Neural cell (in vitro differentiated cells): ENCODE results near the gene DLK2. TPM values are rescaled to one million over a fixed set of nuclear protein-coding genes. Genes with fewer than 3 reads are reported as not detected.

Experiments used
- H2AFZ ChIP-seq: fragments of 200-600, 300-800 bp; sonication (generic), shearing (Covaris generic); 2 replicates; pipeline ENCODE4 v1.6.0; 2014; ENCODE audit warnings: low read depth, mild to moderate bottlenecking, antibody characterized with exemption, low read length, moderate library complexity
- H3F3A ChIP-seq: fragments of 200-600 bp; shearing (Covaris generic); 2 replicates; pipeline ENCODE4 v1.6.1; 2016; ENCODE audit warnings: mild to moderate bottlenecking, moderate library complexity, mixed read lengths, antibody characterized with exemption, low read length; ENCODE audit not compliant: insufficient read depth, poor library complexity, severe bottlenecking
- H3K27ac ChIP-seq: fragments of 200-600, 300-800 bp; sonication (generic), shearing (Covaris generic); 2 replicates; pipeline ENCODE4 v1.5.1; 2014; ENCODE audit warnings: mild to moderate bottlenecking, low read length, moderate library complexity
- H3K27me3 ChIP-seq: fragments of 300-800, 200-600 bp; sonication (generic), shearing (Covaris generic); 2 replicates; pipeline ENCODE4 v1.6.0; 2014; ENCODE audit warnings: mild to moderate bottlenecking, low read depth, low read length, moderate library complexity; ENCODE audit not compliant: insufficient read depth
- H3K36me3 ChIP-seq: fragments of 300-800, 200-600 bp; sonication (generic), shearing (Covaris generic); 2 replicates; pipeline ENCODE4 v1.5.1; 2014; ENCODE audit warnings: mild to moderate bottlenecking, antibody characterized with exemption, low read length, moderate library complexity; ENCODE audit not compliant: insufficient read depth
- H3K4me2 ChIP-seq: fragments of 300-800, 200-600 bp; sonication (generic), shearing (Covaris generic); 2 replicates; pipeline ENCODE4 v1.6.0; 2014; ENCODE audit warnings: mild to moderate bottlenecking, low read length
- H3K4me3 ChIP-seq: fragments of 300-800, 200-600 bp; sonication (generic), shearing (Covaris generic); 2 replicates; pipeline ENCODE4 v1.5.1; 2014; ENCODE audit warnings: mild to moderate bottlenecking, low read length, moderate library complexity
- H3K79me2 ChIP-seq: fragments of 200-600 bp; shearing (Covaris generic); replicated peaks from 2 replicates; pipeline ENCODE4 v1.6.0; 2014; ENCODE audit warnings: mild to moderate bottlenecking, low read length, moderate library complexity; ENCODE audit not compliant: insufficient read depth
- H3K9ac ChIP-seq: fragments of 300-800, 200-600 bp; sonication (generic), shearing (Covaris generic); 2 replicates; pipeline ENCODE4 v1.6.1; 2016; ENCODE audit warnings: mild to moderate bottlenecking, low read length, mixed read lengths
- H3K9me2 ChIP-seq: fragments of 200-600 bp; shearing (Covaris generic); 2 replicates; pipeline ENCODE4 v1.6.1; 2016; ENCODE audit warnings: mild to moderate bottlenecking, low read length, mixed read lengths; ENCODE audit not compliant: insufficient read depth
- H3K9me3 ChIP-seq: fragments of 200-600, 300-800 bp; sonication (generic), shearing (Covaris generic); 2 replicates; pipeline ENCODE4 v1.6.1; 2016; ENCODE audit warnings: mild to moderate bottlenecking, mixed run types, low read length, moderate library complexity, mixed read lengths
- H4K20me1 ChIP-seq: fragments of 200-600 bp; shearing (Covaris generic); 2 replicates; pipeline ENCODE4 v1.6.1; 2016; ENCODE audit warnings: mild to moderate bottlenecking, mixed run types; ENCODE audit not compliant: insufficient read depth
- EP300 ChIP-seq: fragments of 450-650 bp; conservative IDR thresholded peaks from 2 replicates; pipeline ENCODE4 v1.6.1; 2014; ENCODE audit warnings: antibody characterized with exemption, mild to moderate bottlenecking, moderate library complexity; ENCODE audit not compliant: poor library complexity, severe bottlenecking
- EZH2 ChIP-seq: fragments of 200-600, 300-800 bp; shearing (Covaris generic), sonication (generic); IDR thresholded peaks from 2 replicates; pipeline ENCODE4 v1.6.1; 2014; ENCODE audit warnings: antibody characterized with exemption, low read length, borderline replicate concordance, mild to moderate bottlenecking; ENCODE audit not compliant: insufficient read depth, poor library complexity, severe bottlenecking
- MXI1 ChIP-seq: fragments of 450-650 bp; conservative IDR thresholded peaks from 2 replicates; pipeline ENCODE4 v1.6.1; 2014; ENCODE audit warnings: antibody characterized with exemption, mild to moderate bottlenecking; ENCODE audit not compliant: poor library complexity, severe bottlenecking
- POLR2AphosphoS5 ChIP-seq: IDR thresholded peaks from 2 replicates; pipeline ENCODE4 v1.6.1; 2012
- RAD21 ChIP-seq: fragments of 450-650 bp; conservative IDR thresholded peaks from 2 replicates; pipeline ENCODE4 v1.6.1; 2014; ENCODE audit warnings: antibody characterized with exemption, mild to moderate bottlenecking, moderate library complexity
- REST ChIP-seq: IDR thresholded peaks from 2 replicates; pipeline ENCODE4 v1.6.1; 2012; ENCODE audit warnings: borderline replicate concordance
- SMC3 ChIP-seq: fragments of 450-650 bp; conservative IDR thresholded peaks from 2 replicates; pipeline ENCODE4 v1.6.1; 2014; ENCODE audit warnings: antibody characterized with exemption, mild to moderate bottlenecking, moderate library complexity; ENCODE audit not compliant: poor library complexity
- TAF1 ChIP-seq: IDR thresholded peaks from 2 replicates; pipeline ENCODE4 v1.6.1; 2012; ENCODE audit warnings: low read depth
- polyA plus RNA-seq: library from polyadenylated mRNA; depleted of rRNA; stranded (reverse); fragments of >200 nt; gene quantifications from 2 replicates; pipeline ENCODE4 v1.2.3, GENCODE V29; 2014
- TF ChIP-seq, protein P1 (sequence below): fragments of 450-650 bp; IDR thresholded peaks from 2 replicates; pipeline ENCODE4 v1.5.1; 2014; ENCODE audit warnings: antibody characterized with exemption, mild to moderate bottlenecking, moderate library complexity; ENCODE audit not compliant: poor library complexity, severe bottlenecking

DLK2 gene
- polyA plus RNA-seq, 1 donor from 2014 or later, result 19.8 TPM

GRCh38 chr6:43469947-43470346, 14.6 kb upstream of the DLK2 start:
- Histone ChIP-seq H2AFZ (no peak overlapping the region), H3K27ac (no peak overlapping the region), H3K27me3 (no peaks in the 10 kb centered on the region), H3F3A (no peaks in the 10 kb centered on the region), H3K9ac (no peak overlapping the region), H3K9me2 (no peaks in the 10 kb centered on the region), H3K4me3 (no peak overlapping the region), H4K20me1 (no peaks in the 10 kb centered on the region), H3K9me3 (no peaks in the 10 kb centered on the region), H3K79me2 (no peaks in the 10 kb centered on the region), H3K4me2 (no peak overlapping the region), H3K36me3 (no peaks in the 10 kb centered on the region)
- TF ChIP-seq EZH2, result no peak
- TF ChIP-seq EP300, result no peak
- TF ChIP-seq SMC3, result no peak
- no peak for TF ChIP-seq MXI1
- no peak for TF ChIP-seq TAF1
- no peak for TF ChIP-seq POLR2AphosphoS5
- TF ChIP-seq REST, result no peak
- TF ChIP-seq, protein P1, sequence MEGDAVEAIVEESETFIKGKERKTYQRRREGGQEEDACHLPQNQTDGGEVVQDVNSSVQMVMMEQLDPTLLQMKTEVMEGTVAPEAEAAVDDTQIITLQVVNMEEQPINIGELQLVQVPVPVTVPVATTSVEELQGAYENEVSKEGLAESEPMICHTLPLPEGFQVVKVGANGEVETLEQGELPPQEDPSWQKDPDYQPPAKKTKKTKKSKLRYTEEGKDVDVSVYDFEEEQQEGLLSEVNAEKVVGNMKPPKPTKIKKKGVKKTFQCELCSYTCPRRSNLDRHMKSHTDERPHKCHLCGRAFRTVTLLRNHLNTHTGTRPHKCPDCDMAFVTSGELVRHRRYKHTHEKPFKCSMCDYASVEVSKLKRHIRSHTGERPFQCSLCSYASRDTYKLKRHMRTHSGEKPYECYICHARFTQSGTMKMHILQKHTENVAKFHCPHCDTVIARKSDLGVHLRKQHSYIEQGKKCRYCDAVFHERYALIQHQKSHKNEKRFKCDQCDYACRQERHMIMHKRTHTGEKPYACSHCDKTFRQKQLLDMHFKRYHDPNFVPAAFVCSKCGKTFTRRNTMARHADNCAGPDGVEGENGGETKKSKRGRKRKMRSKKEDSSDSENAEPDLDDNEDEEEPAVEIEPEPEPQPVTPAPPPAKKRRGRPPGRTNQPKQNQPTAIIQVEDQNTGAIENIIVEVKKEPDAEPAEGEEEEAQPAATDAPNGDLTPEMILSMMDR, result no peak
- no peak for TF ChIP-seq RAD21

DNA sequence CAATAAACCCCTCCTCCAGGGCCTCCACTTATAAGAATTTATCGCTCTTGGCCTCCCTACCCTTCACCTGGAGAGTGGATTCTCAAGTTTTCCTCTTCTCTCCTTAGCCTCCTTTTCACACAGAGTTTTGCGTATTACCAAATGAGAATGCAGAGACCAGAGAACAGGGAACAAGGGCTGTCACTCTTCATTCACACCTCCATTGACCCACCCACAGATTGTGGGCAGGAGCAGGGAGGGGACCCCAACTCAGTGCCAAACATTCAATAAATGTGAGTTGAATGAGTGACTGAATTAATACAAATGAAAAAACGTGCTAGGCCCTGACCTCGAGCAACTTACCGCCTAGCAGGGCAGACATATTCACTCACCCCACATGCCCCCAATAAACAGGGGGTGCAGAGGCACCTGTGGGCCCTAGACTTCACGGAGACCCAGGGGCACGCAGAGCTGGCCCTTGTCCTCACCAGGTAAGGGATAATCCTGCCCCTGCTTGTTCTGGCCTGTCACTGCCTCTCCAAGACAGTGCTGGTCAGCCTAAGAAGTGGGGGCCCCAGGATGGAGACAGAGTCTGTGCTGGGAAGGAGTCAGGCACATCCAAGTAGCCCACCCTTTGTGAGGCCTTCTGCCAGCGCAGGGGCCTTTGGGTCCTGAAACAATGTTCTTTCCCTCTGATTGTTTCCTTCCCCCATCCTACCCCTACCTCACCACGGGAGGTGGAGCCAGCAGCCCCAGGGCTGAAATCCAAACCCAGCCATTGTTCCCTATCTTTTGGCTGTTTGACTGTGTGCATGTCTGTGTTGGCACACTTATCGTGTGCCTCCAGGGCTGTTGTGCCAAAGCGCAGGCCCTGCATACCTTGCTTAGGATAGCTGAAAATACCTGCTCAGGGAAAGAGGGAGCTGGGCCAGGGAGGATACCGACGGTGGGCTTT, 13.7 kb upstream of the DLK2 start:
- H3F3A ChIP-seq, result no peaks in the 10 kb centered on the region
- no peak overlapping the region for H3K27ac ChIP-seq
- H3K79me2 ChIP-seq, result no peaks in the 10 kb centered on the region
- no peak overlapping the region for H3K4me2 ChIP-seq
- H3K36me3 ChIP-seq, result no peaks in the 10 kb centered on the region
- no peaks in the 10 kb centered on the region for H3K9me2 ChIP-seq
- no peak overlapping the region for H3K9ac ChIP-seq
- TF ChIP-seq RAD21, result no peak
- no peak for TF ChIP-seq POLR2AphosphoS5
- TF ChIP-seq EP300, result no peak
- TF ChIP-seq SMC3, result no peak
- no peak for TF ChIP-seq REST
- TF ChIP-seq MXI1, result no peak
- TF ChIP-seq TAF1, result no peak
- TF ChIP-seq, protein P1, result no peak
- no peak for TF ChIP-seq EZH2
- no peak overlapping the region for H3K4me3 ChIP-seq
- no peaks in the 10 kb centered on the region for H3K27me3 ChIP-seq
- no peaks in the 10 kb centered on the region for H4K20me1 ChIP-seq
- H2AFZ ChIP-seq, result no peak overlapping the region
- H3K9me3 ChIP-seq, result no peaks in the 10 kb centered on the region
